Esophagus squamous epithelium (tissue), 4 donors: ENCODE measurements around the gene CXXC1.

Experiments
- POLR2A ChIP-seq, 4 donors: fragments of 450-650 bp; IDR thresholded peaks; one replicate each; pipeline ENCODE4 v1.6.1; 2017; ENCODE audit warnings: antibody characterized with exemption in 4 of 4, mild to moderate bottlenecking in 4 of 4, moderate library complexity in 3 of 4
- TF ChIP-seq, protein P1 (sequence below), 6 experiments: fragments of 450-650 bp in 4 of 6; fragments of 200-600 bp in 2 of 6; sonication (generic) in 2 of 6; IDR thresholded peaks; one replicate each; pipeline ENCODE4 v1.5.1; 2016 to 2019; ENCODE audit warnings: antibody characterized with exemption in 6 of 6, mild to moderate bottlenecking in 4 of 6, moderate library complexity in 4 of 6

DNA sequence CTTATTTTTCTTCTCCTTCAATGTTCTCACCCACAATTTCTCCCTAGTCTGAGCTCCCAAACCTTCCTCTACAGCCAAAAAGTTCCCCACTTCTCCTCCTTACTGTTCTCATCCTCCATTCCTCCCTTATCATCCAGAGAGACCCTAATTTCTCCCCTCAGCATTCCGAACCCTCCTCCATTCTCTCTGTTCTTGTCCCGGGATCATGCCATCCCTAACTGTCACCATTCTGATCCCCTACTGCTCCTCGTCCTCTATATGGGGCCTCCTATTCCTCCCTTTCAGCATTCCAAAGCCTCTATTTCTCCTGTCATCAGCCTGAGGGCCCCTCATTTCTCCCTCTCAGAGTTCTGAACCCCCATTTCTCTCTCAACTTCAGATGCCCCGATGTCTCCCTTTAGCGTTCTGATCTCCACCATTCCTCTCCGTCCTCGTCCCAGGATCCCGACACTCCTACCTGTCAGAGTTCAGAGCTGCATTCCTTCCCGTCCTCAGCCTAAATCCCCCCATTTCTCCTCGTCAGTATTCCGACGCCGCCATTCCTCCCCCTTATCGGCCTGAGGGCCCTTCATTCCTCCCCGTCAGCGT is 6.7 kb downstream of the CXXC1 start:
- TF ChIP-seq POLR2A (IDR thresholded peaks at IDR 0.05): no peak
- TF ChIP-seq, protein P1, sequence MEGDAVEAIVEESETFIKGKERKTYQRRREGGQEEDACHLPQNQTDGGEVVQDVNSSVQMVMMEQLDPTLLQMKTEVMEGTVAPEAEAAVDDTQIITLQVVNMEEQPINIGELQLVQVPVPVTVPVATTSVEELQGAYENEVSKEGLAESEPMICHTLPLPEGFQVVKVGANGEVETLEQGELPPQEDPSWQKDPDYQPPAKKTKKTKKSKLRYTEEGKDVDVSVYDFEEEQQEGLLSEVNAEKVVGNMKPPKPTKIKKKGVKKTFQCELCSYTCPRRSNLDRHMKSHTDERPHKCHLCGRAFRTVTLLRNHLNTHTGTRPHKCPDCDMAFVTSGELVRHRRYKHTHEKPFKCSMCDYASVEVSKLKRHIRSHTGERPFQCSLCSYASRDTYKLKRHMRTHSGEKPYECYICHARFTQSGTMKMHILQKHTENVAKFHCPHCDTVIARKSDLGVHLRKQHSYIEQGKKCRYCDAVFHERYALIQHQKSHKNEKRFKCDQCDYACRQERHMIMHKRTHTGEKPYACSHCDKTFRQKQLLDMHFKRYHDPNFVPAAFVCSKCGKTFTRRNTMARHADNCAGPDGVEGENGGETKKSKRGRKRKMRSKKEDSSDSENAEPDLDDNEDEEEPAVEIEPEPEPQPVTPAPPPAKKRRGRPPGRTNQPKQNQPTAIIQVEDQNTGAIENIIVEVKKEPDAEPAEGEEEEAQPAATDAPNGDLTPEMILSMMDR (IDR thresholded peaks at IDR 0.05): no peak
